GM18907 (cell line): Measurements from ENCODE around the gene SPAG9.

Experiments used
- ATAC-seq: cut with Tn5 transposase; IDR thresholded peaks from one replicate; pipeline ENCODE4 v1.9.1; 2021; ENCODE audit warnings: mild to moderate bottlenecking, moderate library complexity; ENCODE audit not compliant: unreplicated experiment

The SPAG9 gene

GRCh38 chr17:51050291-51051033 is 70.2 kb downstream of the SPAG9 start:
- peak; percentile 90 for ATAC-seq

GRCh38 chr17:51046514-51047384 is 73.9 kb downstream of the SPAG9 start:
- no peak for ATAC-seq

GRCh38 chr17:51046046-51046445 is 74.6 kb downstream of the SPAG9 start:
- ATAC-seq, result no peak

GRCh38 chr17:51045621-51046020 is 75.0 kb downstream of the SPAG9 start:
- ATAC-seq, result no peak

- ATAC-seq, result no peak
These were observed 75.7 kb downstream of the SPAG9 start for GRCh38 chr17:51044976-51045375.

GRCh38 chr17:51036084-51036483 is 84.6 kb downstream of the SPAG9 start:
- ATAC-seq, result no peak

- no peak for ATAC-seq
These were observed 85.2 kb downstream of the SPAG9 start for GRCh38 chr17:51035431-51035830.

- no peak for ATAC-seq
These were observed 85.9 kb downstream of the SPAG9 start for GRCh38 chr17:51034800-51035199.

- ATAC-seq, result no peak
These were observed 87.8 kb downstream of the SPAG9 start for GRCh38 chr17:51032850-51033249.

- peak; percentile 64 for ATAC-seq
These were observed 90.9 kb downstream of the SPAG9 start for GRCh38 chr17:51029568-51030463.

- ATAC-seq, result no peak
These were observed 91.5 kb downstream of the SPAG9 start for GRCh38 chr17:51029142-51029541.

GRCh38 chr17:51028176-51028863 is 92.3 kb downstream of the SPAG9 start:
- ATAC-seq, result no peak

- ATAC-seq, result no peak
These were observed 102.1 kb downstream of the SPAG9 start for GRCh38 chr17:51018541-51018940.

- ATAC-seq, result no peak
These were observed 103.4 kb downstream of the SPAG9 start for GRCh38 chr17:51017270-51017669.

- ATAC-seq, result no peak
These were observed 104.6 kb downstream of the SPAG9 start for GRCh38 chr17:51016099-51016498.

GRCh38 chr17:51015145-51015558 is 105.5 kb downstream of the SPAG9 start:
- no peak for ATAC-seq

GRCh38 chr17:51014129-51014528 is 106.5 kb downstream of the SPAG9 start:
- ATAC-seq, result no peak

GRCh38 chr17:51013322-51013721 is 107.3 kb downstream of the SPAG9 start:
- ATAC-seq, result no peak

- no peak for ATAC-seq
These were observed 108.1 kb downstream of the SPAG9 start for GRCh38 chr17:51012538-51012937.

- ATAC-seq, result no peak
These were observed 110.4 kb downstream of the SPAG9 start for GRCh38 chr17:51010173-51010675.
